Left forelimb (tissue), 1 donor: ENCODE results near the gene GSTO1.

ENCODE experiments used
- DNase-seq: peaks from one replicate; pipeline ENCODE4 v3.0.0-alpha.2; 2018; ENCODE audit warnings: low spot score

The GSTO1 gene

DNA sequence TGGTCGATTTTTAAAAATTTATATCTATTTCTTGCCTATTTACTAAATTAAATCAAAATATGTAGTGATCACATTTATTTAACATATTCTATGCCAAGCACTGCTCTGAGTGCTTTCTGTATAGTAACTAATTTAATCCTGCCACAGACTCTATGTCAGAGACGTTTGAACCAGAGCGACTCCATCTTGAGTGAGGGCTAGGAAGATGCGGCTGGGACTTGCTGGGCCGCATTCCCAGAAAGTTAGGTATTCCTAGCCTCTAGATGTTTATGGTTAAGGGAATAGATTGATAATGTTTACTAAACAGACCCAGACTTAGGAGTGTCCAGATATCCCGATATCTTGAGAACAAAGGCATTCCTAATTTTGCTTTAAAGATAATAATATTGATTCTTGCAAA lies 3.2 kb upstream of the GSTO1 start:
- DNase-seq = no peak

DNA sequence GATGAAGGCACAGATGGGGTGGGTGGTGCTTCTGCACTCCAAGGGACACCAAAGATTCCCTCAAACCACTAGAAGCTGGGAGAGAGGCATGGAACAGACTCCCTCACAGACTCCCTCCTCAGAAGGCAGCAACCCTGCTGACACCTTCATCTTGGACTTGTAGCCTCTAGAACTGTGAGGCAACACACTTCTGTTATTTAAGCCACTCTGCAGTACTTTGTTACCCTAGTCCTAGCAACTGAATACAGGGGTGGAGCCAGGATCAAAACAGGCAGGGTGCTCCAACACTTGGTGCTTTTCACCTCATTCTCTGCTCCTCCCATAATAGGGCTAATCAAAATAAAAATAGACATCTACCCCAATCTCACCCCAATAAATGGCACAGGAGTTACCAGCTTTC lies 2.3 kb upstream of the GSTO1 start:
- DNase-seq = no peak

DNA sequence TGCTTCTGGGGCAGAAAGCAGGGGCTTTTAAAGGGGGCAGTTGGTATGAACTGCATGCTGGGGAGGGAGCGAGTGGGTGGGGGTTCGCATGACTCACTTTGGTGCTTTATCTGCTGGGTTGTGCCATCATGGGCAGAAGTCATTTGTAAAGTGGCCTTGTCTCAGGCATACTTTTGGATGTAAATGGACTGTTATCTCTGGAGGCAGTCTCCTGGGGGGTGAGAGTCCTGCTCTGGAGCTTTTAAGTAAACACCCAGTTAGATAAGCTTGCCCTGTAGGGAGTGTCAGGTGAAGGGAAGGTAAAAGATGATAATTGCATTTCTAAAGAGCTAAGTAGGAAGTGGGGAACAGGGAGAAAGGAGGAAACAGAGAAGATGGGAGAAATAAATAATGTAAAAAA lies 1.6 kb upstream of the GSTO1 start:
- no peak for DNase-seq

DNA sequence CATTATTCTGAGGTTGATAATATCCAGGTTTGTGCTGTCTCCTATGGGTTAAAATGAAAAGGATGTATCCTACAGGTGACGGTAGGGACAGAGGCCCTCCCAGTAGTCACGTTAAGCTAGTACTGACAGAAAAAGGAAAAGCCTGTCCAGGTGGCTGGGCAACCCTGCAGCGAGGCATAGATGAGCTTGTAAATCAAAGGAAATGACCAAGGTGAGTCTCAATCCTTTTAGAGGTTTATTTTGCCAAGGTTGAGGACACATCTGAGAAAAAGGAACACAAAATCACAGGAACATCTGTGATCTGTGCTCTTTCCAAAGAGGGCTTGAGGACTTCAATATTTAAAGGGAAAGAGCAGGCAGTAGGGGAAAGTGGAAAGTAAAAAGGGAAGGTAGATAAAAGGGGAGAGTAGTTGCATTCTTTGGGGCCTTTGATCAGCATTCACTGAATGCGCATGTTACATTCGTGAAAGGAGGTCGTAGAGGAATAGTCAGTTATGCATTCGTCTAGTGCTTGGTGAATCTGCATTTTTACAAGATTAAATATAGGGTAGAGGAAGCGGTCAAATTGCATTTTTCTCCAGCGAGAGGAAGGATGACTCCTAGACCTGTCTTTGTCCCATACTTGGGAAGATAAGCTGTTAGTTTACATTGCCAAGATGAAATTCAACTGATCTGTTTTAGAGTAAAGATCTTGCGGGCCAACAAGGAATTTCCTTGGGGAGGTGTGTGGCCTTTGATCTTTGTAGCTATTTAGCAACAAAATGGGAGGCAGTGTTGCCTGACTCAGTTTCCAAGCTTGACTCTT lies 884 bp upstream of the GSTO1 start:
- no peak for DNase-seq

DNA sequence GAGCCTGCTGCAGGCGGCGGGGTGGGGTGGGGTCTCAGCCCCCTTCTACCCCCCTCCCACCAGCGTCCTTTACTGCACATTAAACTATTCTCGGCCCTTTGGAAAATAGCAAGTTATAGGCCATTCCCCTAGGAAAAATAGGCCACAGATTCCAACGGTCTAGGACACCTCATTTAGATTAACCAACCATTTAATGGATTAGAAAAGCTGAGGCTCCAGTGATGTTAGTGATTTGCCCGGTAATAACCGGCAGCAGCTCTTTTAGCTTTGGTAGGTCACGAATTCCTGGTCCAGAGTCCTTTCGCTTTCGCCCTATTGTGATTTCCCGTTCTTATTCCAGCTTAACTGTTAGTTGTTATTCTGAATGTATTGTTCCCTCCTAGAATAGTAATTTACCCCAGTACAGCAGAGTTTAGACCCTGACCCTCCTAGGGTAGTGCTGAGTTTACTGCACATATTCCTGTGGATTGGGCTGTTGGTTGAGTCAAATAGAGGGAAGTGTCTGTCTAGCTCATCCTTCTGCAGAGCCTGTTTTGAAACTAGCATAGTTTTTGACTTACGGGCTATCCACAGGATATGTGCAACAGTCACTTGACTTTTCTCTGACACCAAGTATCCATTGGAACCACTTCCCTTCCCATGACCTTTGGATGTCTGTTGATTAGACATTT lies 754 bp downstream of the GSTO1 start:
- no peak for DNase-seq

DNA sequence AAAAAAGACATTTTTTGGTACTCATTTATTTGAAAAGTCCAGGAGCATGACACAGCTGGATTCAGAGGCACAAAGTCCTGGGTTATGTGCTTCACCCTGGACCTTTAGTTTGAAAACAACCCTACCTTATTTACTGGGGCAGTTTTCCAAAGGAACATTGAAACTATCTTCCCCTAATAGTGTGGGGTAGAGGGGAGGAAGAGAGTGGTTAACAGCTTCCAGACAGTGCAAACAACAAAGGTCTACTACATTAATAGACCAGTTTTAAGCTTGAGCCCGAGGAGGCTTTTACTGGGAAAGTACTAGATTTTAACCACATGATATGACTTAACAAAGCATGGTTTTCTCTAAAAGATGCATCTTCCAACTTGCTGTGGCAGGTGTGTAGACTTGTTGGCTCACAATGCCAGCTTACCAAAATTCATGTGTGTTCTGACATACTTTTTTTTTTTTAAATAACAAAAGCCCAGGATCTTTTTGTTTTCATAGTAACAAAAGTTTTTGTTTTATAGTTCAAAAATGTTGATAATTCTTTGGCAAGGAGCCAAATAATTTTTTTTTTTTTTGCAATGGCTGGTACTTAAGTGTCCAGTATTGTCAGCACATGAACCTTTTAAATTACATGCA lies 1.8 kb downstream of the GSTO1 start:
- DNase-seq = no peak

DNA sequence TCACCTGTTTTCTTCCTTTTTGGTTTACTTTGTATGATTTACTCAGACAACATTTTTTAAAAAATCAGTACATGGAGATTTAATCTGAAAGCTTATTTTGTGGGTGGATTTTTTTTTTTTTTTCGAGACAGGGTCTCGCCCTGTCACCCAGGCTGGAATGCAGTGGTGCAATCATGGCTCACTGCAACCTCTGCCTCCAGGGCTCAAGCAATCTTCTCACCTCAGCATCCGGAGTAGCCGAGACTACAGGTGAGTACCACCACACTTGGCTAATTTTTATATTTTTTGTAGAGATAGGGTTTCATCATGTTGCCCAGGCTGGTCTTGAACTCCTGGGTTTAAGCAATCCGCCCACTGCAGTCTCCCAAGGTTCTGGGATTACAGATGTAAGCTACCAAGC lies 2.5 kb downstream of the GSTO1 start:
- no peak for DNase-seq

DNA sequence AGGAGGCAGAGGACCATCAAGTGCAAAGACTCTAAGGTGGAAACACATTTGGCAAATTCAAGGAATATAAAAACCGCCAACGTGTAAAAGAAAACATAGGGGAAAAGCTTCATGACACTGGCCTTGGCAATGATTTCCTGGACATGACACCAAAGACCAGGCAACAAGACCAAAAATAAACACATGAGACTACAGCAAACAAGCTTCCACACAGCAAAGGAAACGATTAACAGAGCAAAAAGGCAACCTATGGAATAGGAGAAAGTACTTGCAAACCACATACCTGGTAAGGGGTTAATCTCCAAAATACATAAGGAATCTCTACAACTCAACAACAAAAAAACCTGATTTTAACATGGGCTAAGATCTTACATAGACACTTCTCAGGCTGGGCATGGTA lies 3.5 kb downstream of the GSTO1 start:
- no peak for DNase-seq

DNA sequence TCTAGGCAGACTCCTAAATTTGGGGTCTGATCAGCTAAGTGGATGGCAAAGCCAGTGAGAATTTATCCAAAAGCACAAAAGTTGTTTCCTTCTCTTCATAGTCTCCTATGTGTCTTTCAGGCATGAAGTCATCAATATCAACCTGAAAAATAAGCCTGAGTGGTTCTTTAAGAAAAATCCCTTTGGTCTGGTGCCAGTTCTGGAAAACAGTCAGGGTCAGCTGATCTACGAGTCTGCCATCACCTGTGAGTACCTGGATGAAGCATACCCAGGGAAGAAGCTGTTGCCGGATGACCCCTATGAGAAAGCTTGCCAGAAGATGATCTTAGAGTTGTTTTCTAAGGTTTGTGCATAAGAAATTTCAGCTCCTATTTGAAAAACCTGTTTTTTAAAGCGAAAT lies 4.8 kb downstream of the GSTO1 start:
- DNase-seq = no peak

DNA sequence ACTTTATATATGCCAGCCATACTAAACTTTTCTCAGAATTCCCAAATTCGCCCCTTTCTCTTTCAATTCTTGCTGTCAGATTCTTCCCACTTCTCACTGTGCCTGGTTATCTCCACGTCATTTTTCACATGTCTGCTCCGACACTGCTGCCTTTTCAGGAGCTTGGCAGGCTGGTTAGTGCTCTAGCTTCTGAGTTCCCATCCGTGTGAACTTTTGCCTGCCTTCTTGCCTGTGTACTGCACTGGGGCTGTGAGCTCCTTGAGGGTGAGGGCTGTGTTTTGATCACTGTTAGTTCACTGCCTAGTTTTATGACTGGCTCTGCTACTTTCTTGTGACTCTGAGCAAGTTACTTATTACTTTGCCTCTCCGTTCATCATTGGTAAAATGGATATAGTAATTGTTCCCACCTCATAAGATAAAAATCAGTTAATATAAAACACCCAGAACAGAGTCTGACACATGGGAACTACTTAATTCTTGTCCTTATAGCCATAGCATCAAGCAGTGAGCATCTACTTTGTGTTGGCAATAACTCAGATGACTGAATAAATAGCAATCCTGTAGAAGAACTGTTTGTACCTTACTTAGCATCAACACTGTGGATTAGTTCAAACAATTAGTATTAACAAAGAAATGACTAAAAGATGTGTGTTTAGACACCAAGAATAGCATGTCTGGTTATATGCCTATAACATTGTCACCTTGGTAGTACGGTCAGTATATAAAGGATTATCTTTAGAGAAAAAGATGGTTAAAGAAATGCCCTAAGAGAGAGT lies 5.5 kb downstream of the GSTO1 start:
- no peak for DNase-seq

DNA sequence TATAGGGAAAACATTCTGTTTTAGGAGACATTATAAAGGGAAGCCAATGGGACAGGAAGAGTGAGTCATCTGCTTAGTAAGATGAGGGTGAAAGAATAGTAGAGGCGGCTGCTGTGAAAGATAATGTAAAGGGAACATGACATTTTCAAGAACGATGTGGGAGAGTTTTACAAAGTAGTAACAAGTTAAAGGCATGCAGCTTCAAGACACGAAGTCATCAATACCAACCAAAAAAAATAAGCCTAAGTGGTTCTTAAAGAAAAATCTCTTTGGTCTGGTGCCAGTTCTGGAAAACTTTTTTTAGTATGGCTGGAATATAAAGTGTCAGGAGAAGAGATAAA lies 6.1 kb downstream of the GSTO1 start:
- no peak for DNase-seq

DNA sequence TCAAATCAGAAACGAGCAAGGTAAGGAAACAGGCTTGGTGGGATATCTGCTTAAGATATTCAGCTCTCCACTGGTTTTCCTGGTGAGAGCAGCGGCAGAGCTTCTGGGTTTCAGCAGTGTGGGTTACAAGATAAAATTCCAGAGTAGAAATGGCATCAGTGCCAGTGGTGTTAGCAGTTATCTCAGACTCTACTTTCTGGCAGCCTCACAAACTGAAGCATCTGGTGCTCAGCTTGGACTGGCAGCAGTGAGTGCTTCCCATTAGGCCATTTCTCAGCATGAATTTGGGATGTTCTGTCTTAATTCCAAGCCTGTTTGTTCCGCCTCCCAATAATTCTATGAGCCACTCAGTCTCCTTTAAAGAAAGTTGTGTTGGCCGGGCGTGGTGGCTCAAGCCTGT lies 7.4 kb downstream of the GSTO1 start:
- DNase-seq = no peak

DNA sequence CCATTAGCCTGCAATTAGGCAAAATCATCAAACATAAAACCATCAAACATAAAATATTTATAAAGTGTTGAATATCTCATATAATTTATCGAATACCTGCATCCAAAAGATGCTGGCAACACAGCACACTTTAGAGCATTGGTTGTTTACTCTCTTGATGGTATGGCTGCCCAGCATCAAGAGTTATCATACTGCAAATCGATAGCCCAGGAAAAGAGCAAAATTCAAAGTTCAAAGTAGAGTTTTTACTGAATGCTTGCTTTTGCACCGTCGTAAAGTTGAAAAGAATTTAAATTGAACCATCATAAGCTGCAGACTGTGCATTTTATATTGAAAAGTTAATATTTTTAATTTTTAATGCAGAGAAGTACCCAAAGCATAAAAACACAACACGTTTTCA lies 10.1 kb downstream of the GSTO1 start:
- no peak for DNase-seq

DNA sequence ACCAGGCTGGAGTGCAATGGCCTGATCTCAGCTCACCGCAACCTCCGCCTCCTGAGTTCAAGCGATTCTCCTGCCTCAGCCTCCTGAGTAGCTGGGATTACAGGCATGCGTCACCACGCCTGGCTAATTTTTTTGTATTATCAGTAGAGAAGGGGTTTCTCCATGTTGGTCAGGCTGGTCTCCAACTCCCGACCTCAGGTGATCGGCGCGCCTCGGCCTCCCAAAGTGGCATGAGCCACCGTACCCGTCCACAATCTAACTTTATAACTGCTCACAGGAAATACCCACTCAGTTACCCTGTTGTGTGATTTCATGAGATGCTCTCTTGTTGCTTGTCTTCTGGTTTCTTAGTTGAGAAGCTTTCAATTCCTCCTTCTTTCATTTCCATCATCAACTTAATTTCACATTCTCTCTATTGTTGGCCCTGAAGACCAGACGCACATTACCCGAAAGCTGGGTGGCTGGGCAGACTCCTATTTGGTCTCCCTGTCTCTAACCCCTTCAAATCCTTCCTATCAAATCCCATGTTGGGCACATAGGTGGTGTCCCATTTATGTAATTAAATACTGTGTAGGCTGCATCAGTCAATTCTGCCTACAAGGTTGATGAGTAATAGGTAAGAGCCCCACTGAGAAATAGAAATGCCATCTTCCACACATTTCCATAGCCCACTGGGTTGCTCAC lies 13.2 kb downstream of the GSTO1 start:
- no peak for DNase-seq

DNA sequence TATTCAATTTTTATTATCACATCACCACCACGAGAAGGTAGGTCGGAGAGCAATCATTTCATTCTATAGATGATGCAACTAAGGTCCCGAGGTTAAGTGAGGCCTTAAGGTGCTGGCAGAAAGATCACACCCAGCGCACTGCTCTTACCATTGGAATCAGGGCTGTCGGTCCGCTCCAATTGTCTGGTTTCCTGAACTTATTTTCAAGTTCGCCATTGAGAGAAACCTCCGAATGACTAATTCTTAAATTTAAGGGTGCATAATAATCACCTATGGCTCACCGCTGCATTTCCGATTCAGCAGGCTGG lies 13.7 kb downstream of the GSTO1 start:
- DNase-seq = no peak

DNA sequence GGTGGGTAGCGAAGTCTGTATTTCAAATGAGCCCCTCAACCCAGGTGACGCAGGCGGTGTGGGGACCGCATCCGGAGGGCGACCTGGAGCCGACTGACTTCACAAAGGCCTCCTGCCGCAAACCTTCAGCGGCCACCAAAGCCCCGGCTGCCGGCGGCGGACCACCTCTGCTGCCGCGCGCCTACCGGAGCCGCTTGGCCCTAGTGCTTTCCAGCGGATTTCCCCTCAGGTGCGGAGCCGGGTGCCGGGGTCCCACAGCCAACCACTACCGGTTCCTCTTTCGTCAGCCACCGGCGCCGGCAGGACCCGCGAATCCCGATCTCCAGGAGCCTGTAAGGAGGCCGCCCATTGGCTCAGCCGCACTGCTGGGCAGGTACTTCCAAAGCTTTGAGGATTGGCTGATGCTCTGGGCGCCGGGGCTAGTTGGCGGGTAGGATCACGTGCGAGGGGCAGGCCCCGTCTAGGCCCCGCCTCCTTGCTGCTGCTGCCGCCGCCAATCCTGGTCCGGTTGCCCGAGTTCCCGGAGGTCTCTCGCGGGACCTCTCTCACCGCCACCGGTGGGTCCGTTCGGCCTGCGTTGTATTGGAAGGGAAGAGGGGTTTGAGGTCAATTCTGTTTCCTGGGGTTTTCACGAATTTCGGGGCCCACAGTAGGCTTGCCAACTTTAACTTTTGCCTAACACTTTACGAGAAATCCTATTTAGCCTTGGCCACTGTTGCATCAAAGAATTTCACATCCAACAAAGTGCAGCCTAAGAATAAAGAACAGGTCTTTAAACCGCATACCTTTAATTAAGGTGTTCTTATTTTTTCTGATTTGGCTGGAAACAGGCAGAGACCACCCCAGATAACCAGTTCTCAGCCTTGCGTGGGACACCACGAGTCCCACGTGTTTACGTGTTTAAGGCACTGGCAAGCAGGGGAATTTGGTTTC lies 14.3 kb downstream of the GSTO1 start, which contains the start of gene GSTO2:
Gene GSTO2 (plus strand): TSS at position 472 of the 933 bp plus-strand sequence. CDS start 5,732 bp downstream, outside the sequence.
- DNase-seq = peak; percentile 98

DNA sequence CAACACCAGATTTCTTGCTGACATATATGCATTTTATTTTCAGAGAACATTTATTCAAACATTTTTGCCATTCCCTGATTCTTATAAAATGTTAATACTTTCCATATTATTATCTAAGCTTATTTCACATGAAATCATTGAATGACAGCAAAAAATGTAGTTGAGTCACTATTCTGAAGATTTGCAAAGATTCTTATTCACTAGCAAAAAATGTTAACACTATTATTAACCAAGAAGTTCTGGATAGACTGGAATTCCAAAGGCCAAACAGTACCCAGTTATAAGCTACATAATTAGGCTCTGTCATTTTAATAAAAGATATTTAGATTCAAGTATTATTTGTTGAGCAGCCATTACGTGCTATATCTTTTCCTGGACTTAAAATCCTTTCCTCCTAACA lies 18.6 kb downstream of the GSTO1 start:
- no peak for DNase-seq

DNA sequence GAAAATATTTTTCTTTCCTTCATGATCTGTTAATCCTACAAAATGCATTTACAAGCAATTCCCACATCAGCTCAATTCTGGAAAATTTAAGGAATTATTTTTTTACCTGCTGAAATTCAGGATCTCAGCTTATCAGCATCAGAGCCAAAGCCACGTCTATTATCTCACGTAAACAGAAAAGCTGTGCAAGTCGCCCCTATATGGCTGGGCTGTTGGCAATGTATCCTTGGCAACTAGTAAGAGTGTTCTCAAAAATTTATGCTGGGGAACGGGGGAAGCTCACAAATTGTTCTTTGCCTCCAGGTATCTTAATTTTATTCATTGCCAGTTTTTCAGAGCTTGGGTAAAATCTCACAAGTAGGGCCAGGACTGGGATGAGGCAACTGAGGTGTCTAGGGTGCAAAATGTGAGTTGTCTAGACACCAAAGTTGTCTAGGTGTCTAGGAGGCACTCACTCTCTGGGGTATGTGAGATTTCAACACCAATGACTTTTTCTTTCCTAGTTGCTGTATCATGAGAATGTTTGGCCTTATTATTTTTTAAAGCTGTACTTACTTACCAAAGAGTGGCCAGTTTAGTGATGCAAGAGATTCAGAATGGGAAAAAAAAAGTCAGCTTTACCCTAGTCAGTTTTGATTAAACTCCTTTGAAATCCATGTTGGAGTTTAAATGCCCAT lies 19.3 kb downstream of the GSTO1 start:
- DNase-seq = no peak

DNA sequence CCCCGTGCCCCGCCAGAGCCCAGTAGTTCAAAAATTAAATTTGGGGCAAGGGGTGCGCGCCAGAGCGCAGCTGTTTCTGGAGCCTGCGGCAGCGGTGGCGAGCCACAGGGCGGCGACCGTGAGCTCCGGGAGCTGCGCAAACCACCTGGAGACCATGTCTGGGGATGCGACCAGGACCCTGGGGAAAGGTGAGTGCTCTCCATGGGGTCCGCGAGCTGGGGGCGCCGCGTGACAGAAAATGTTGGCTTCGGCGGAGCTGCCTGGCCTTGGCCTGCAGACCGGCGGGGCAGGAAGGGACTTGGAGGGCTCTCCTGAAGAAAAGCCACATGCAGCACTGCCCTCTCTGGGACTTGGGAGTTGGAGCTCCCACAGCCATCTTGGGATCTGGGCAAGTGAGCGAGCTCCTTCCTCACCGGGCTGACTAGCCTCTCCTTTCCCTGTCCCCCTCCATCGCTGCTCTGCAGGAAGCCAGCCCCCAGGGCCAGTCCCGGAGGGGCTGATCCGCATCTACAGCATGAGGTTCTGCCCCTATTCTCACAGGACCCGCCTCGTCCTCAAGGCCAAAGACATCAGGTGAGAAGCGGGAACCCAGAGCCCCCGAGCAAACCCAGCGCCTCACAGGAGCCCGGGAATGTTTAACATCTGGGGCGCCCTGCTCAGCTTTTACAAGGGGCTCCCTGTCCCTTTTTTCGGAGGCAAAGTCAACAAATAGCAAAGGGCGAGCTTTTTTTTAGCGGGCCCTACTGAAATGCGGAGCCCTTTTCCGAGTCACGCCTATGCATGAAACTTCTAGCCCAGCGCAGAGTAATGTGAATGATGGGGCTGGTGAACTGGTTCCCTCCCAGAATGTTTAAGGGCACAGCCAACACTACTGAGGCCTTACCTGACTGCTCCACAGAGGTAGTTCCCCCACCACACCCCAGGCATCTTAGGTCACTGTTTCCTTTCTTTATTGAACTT lies 20.4 kb downstream of the GSTO1 start:
- peak; percentile 68 for DNase-seq
